Naive thymus-derived CD4-positive, alpha-beta T cell (primary cell): ENCODE data around the gene ANP32A. TPM values are rescaled to one million over a fixed set of nuclear protein-coding genes. Genes with fewer than 3 reads are reported as not detected.
A peak's percentile ranks its signal among the peaks of the same experiment; 100 is the strongest.

ENCODE experiments used
- ATAC-seq: fragments of 150-1000 bp; cut with Tn5 transposase; 2 replicates; pipeline ENCODE4 v1.10.0; 2021; ENCODE audit warnings: mild to moderate bottlenecking, moderate library complexity
- CTCF ChIA-PET: fragments of 350-600 bp; sonication (Branson Sonifier 250); formaldehyde crosslinking; loops from one replicate; lab custom pipeline; 2021; ENCODE audit warnings: antibody characterized with exemption; lab: Charles Lee
- POLR2A ChIA-PET: fragments of 350-600 bp; sonication (Branson Sonifier 250); formaldehyde crosslinking; loops from one replicate; lab custom pipeline; 2021; ENCODE audit warnings: antibody characterized with exemption, inconsistent platforms; lab: Charles Lee
- DNase-seq, 9 donors: peaks; one replicate each; pipeline versions ENCODE4 v3.0.0 to v3.0.0-alpha.2; 2020 to 2022; ENCODE audit warnings: mixed read lengths in 1 of 9
- H3K27ac ChIP-seq: one replicate; pipeline ENCODE4 v1.7.0; 2013; ENCODE audit warnings: mild to moderate bottlenecking, low read depth, low read length, moderate library complexity
- H3K27me3 ChIP-seq, 2 donors: one replicate each; pipeline ENCODE4 v1.7.0; 2013; ENCODE audit warnings: low read length in 2 of 2, mild to moderate bottlenecking in 2 of 2, moderate library complexity in 2 of 2; ENCODE audit not compliant: control insufficient read depth in 2 of 2, insufficient read depth in 2 of 2
- H3K36me3 ChIP-seq, 3 experiments: 1 replicate in 2 of 3; 2 replicates in 1 of 3; pipeline ENCODE4 v1.7.0; 2013; ENCODE audit warnings: low read length in 3 of 3, mild to moderate bottlenecking in 3 of 3, moderate library complexity in 1 of 3; ENCODE audit not compliant: insufficient read depth in 3 of 3, control insufficient read depth in 2 of 3
- H3K4me1 ChIP-seq, 2 donors: one replicate each; pipeline ENCODE4 v1.7.0; 2013; ENCODE audit warnings: low read length in 2 of 2, mild to moderate bottlenecking in 2 of 2, moderate library complexity in 1 of 2; ENCODE audit not compliant: control insufficient read depth in 2 of 2, insufficient read depth in 2 of 2
- H3K4me3 ChIP-seq: 2 replicates; pipeline ENCODE4 v1.7.0; 2013; ENCODE audit warnings: mild to moderate bottlenecking, low read length
- H3K9me3 ChIP-seq, 3 experiments: 1 replicate in 2 of 3; 2 replicates in 1 of 3; pipeline ENCODE4 v1.7.0; 2013; ENCODE audit warnings: low read length in 3 of 3; ENCODE audit not compliant: control insufficient read depth in 2 of 3
- H3K27ac Mint-ChIP-seq, 9 donors: one replicate each; pipeline ENCODE4 v1.8.0; 2020 to 2022; ENCODE audit warnings: mixed read lengths in 9 of 9, mild to moderate bottlenecking in 8 of 9, moderate library complexity in 5 of 9, inconsistent platforms in 2 of 9
- H3K27me3 Mint-ChIP-seq, 5 donors: one replicate each; pipeline ENCODE4 v1.8.0; 2021 to 2022; ENCODE audit warnings: mixed read lengths in 5 of 5, mild to moderate bottlenecking in 1 of 5
- H3K36me3 Mint-ChIP-seq, 5 donors: one replicate each; pipeline ENCODE4 v1.8.0; 2020 to 2022; ENCODE audit warnings: mixed read lengths in 5 of 5, mild to moderate bottlenecking in 3 of 5, inconsistent platforms in 1 of 5
- H3K4me1 Mint-ChIP-seq, 7 donors: one replicate each; pipeline ENCODE4 v1.8.0; 2020 to 2022; ENCODE audit warnings: mixed read lengths in 7 of 7, mild to moderate bottlenecking in 3 of 7, inconsistent platforms in 1 of 7
- H3K4me3 Mint-ChIP-seq, 10 donors: one replicate each; pipeline ENCODE4 v1.8.0; 2020 to 2022; ENCODE audit warnings: mild to moderate bottlenecking in 10 of 10, mixed read lengths in 10 of 10, moderate library complexity in 6 of 10, inconsistent platforms in 2 of 10
- H3K9me3 Mint-ChIP-seq, 11 donors: one replicate each; pipeline ENCODE4 v1.8.0; 2020 to 2022; ENCODE audit warnings: mixed read lengths in 11 of 11, mild to moderate bottlenecking in 4 of 11, inconsistent platforms in 1 of 11, moderate library complexity in 1 of 11
- intact Hi-C, 2 donors: fragments of 100-400 bp; cut with micrococcal nuclease; formaldehyde crosslinking; loops; one replicate each; pipeline ENCODE4 v1.15.1; 2023
- polyA plus RNA-seq, 2 donors: library from polyadenylated mRNA; unstranded; fragments of 300-500 nt; fragmentation: Illumina TruSeq; gene quantifications; one replicate each; pipeline ENCODE4 v1.2.3, GENCODE V29; 2021
- total RNA-seq, 6 experiments: library from RNA in 5 of 6; stranded (reverse) in 5 of 6; gene quantifications; 1 replicate in 5 of 6; 2 replicates in 1 of 6; pipeline ENCODE4 v1.2.3 and lab custom pipeline; 2021 to 2026

Gene ANP32A
- total and polyA plus RNA-seq, 7 experiments from 2014 or later = 86.1 to 229 (median 111) TPM

- intact Hi-C loops = loop anchor here in 1 of 2 donors (2.0 kb wide), 1 partner anchor 14 kb away; the partner anchor contains the start of gene ANP32A
- peaks cover 0 to 7% (median 6%) of the 10 kb centered on the region in 5 donors for H3K36me3 Mint-ChIP-seq
- peaks cover 2 to 12% (median 9%) of the 10 kb centered on the region in 11 donors for H3K9me3 Mint-ChIP-seq
- H3K4me1 ChIP-seq = peaks cover 0 to 13% of the 10 kb centered on the region in 2 donors
- no peaks in the 10 kb centered on the region for H3K9me3 ChIP-seq
- H3K36me3 ChIP-seq = no peaks in the 10 kb centered on the region
- ChIA-PET CTCF (interaction anchor here (0.6 to 2.7 kb wide), 5 partner anchors 39 to 129 kb away, joined by 3 to 14 read pairs (median 6); no protein-coding TSS in a partner anchor), POLR2A (interaction anchor here (0.7 to 1.5 kb wide), 7 partner anchors 8 to 472 kb away, joined by 3 to 6 read pairs (median 4); no protein-coding TSS in a partner anchor)
- H3K27me3 Mint-ChIP-seq = peaks cover 3 to 24% (median 13%) of the 10 kb centered on the region in 5 donors
- peak overlapping the region in 8 of 9 donors; percentile 19 to 90 (median 80) for H3K27ac Mint-ChIP-seq
- ATAC-seq (peak; percentile 26), DNase-seq (peak in 1 of 9 donors; percentile 16)
- no peak overlapping the region for H3K27ac ChIP-seq
- peak overlapping the region in 8 of 10 donors; percentile 12 to 68 (median 42) for H3K4me3 Mint-ChIP-seq
- no peak overlapping the region for H3K4me3 ChIP-seq
- H3K27me3 ChIP-seq = no peaks in the 10 kb centered on the region
- H3K4me1 Mint-ChIP-seq = peaks cover 13 to 29% (median 19%) of the 10 kb centered on the region in 7 donors
Observed at GRCh38 chr15:68834346-68834745, 13.7 kb upstream of the ANP32A start.

- Mint-ChIP-seq H3K9me3 (peaks cover 2 to 12% (median 9%) of the 10 kb centered on the region in 11 donors), H3K27me3 (peaks cover 0 to 19% (median 11%) of the 10 kb centered on the region in 5 donors), H3K27ac (peak overlapping the region in 8 of 9 donors; percentile 19 to 90 (median 80)), H3K36me3 (peaks cover 0 to 7% (median 6%) of the 10 kb centered on the region in 5 donors), H3K4me1 (peaks cover 13 to 29% (median 22%) of the 10 kb centered on the region in 7 donors), H3K4me3 (peak overlapping the region in 9 of 10 donors; percentile 1 to 68 (median 42))
- Histone ChIP-seq H3K36me3 (no peaks in the 10 kb centered on the region), H3K4me1 (peaks cover 0 to 13% of the 10 kb centered on the region in 2 donors), H3K9me3 (no peaks in the 10 kb centered on the region), H3K27ac (no peak overlapping the region), H3K4me3 (no peak overlapping the region), H3K27me3 (no peaks in the 10 kb centered on the region)
- DNase-seq (peak in 7 of 9 donors; percentile 55 to 78 (median 70)), ATAC-seq (peak; percentile 88)
- ChIA-PET POLR2A (interaction anchor here (0.7 to 1.5 kb wide), 7 partner anchors 8 to 471 kb away, joined by 3 to 6 read pairs (median 4); no protein-coding TSS in a partner anchor), CTCF (interaction anchor here (0.6 to 2.7 kb wide), 7 partner anchors 15 to 128 kb away, joined by 3 to 14 read pairs (median 4); no protein-coding TSS in a partner anchor)
- intact Hi-C loops = loop anchor here in 1 of 2 donors (2.0 kb wide), 1 partner anchor 13 kb away; the partner anchor contains the start of gene ANP32A
Observed at GRCh38 chr15:68833700-68834331, 13.1 kb upstream of the ANP32A start.

- no peak for ATAC-seq
- Mint-ChIP-seq H3K27me3 (peaks cover 0 to 11% (median 0%) of the 10 kb centered on the region in 5 donors), H3K27ac (peak overlapping the region in 1 of 9 donors; percentile 9), H3K4me1 (peaks cover 13 to 32% (median 25%) of the 10 kb centered on the region in 7 donors), H3K9me3 (peaks cover 0 to 1% (median 0%) of the 10 kb centered on the region in 11 donors), H3K36me3 (peaks cover 0 to 3% (median under 1%) of the 10 kb centered on the region in 5 donors), H3K4me3 (no peak overlapping the region)
- H3K4me1 ChIP-seq = peaks cover 0 to 13% of the 10 kb centered on the region in 2 donors
- no peak for DNase-seq
- H3K27ac ChIP-seq = no peak overlapping the region
- H3K36me3 ChIP-seq = no peaks in the 10 kb centered on the region
- CTCF ChIA-PET = interaction anchor here (0.6 to 1.0 kb wide), 3 partner anchors 20 to 208 kb away, joined by 3 to 4 read pairs (median 3); no protein-coding TSS in a partner anchor
- H3K4me3 ChIP-seq = no peak overlapping the region
- no peaks in the 10 kb centered on the region for H3K9me3 ChIP-seq
- H3K27me3 ChIP-seq = no peaks in the 10 kb centered on the region
- intact Hi-C loops = no loop called here
- POLR2A ChIA-PET = interaction anchor here (1.0 kb wide), 1 partner anchor 11 kb away, joined by 3 read pairs; no protein-coding TSS in a partner anchor
Observed at GRCh38 chr15:68830141-68830785, 9.6 kb upstream of the ANP32A start.

DNA sequence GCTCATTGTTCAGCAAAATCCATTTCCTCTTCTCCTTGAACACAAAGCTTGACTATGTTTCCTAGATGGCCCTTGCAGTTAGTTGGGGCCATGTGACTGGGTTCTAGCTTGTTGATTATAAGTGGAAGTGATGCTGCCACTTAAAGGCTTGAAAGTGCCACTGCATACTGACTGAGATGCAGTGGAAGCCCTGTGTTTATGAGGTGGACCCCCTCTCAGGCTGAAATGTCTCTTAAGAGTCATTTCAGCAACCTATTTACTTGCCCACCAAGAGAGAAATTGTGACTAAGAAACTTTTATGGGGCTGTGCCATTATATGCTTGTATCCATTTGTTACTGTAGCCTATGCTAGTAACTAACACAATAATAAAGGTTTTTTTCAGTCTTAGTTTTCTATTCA lies 8.4 kb upstream of the ANP32A start:
- DNase-seq (peak in 6 of 9 donors; percentile 17 to 41 (median 22)), ATAC-seq (peak; percentile 85)
- H3K27ac Mint-ChIP-seq = no peak overlapping the region
- Histone ChIP-seq H3K4me3 (no peak overlapping the region), H3K4me1 (peaks cover 0 to 4% of the 10 kb centered on the region in 2 donors), H3K27me3 (no peaks in the 10 kb centered on the region), H3K27ac (no peak overlapping the region), H3K9me3 (no peaks in the 10 kb centered on the region), H3K36me3 (no peaks in the 10 kb centered on the region)
- intact Hi-C loops = loop anchor here (1.0 to 2.0 kb wide), 5 partner anchors 9 to 270 kb away; partner anchors contain the start of gene ANP32A (in 1 of the 2)
- peaks cover 9 to 28% (median 19%) of the 10 kb centered on the region in 7 donors for H3K4me1 Mint-ChIP-seq
- POLR2A ChIA-PET = interaction anchor here (0.6 to 2.3 kb wide), 4 partner anchors 8 to 47 kb away, joined by 3 to 15 read pairs (median 4); partner anchors contain the start of gene ANP32A
- H3K27me3 Mint-ChIP-seq = peaks cover 0 to 11% (median 0%) of the 10 kb centered on the region in 5 donors
- no peak overlapping the region for H3K4me3 Mint-ChIP-seq
- CTCF ChIA-PET = interaction anchor here (0.8 to 2.5 kb wide), 10 partner anchors 11 to 276 kb away, joined by 3 to 33 read pairs (median 4); no protein-coding TSS in a partner anchor
- H3K36me3 Mint-ChIP-seq = peaks cover 0 to 3% (median 0%) of the 10 kb centered on the region in 5 donors
- H3K9me3 Mint-ChIP-seq = no peaks in the 10 kb centered on the region

DNA sequence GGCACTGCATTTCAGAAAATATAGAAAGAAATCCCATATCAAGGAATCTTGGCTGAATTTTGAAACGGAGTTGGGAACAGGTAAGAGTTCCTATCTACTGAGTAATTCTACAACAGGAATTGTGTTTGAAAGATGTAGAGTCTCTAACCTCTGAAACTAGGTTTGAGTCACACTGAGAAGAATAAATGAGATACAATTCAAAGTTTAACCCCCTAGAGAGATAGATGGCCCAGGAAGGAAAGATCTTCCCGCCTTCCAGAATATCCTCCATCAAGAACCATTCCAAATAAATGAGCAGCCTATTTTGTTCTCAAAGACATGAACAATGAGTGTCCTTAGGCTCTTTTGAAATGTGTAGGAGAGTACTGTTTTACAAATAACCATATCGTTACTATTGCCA lies 2.9 kb upstream of the ANP32A start:
- intact Hi-C loops = loop anchor here (5.0 kb wide), 2 partner anchors 54 to 546 kb away; partner anchors contain the start of gene FEM1B (in 1 of the 2)
- Mint-ChIP-seq H3K27ac (peak overlapping the region in 1 of 9 donors; percentile 2), H3K4me1 (peaks cover 9 to 24% (median 16%) of the 10 kb centered on the region in 7 donors), H3K36me3 (peaks cover 0 to 7% (median 4%) of the 10 kb centered on the region in 5 donors), H3K9me3 (peaks cover 0 to 4% (median 0%) of the 10 kb centered on the region in 11 donors), H3K4me3 (no peak overlapping the region), H3K27me3 (peaks cover 0 to 9% (median 0%) of the 10 kb centered on the region in 5 donors)
- ChIA-PET POLR2A (no interaction called here), CTCF (interaction anchor here (1.7 kb wide), 1 partner anchor 39 kb away, joined by 7 read pairs; no protein-coding TSS in a partner anchor)
- H3K27ac ChIP-seq = no peak overlapping the region
- no peak for ATAC-seq
- DNase-seq = no peak
- H3K36me3 ChIP-seq = peaks cover 0 to 24% (median 0%) of the 10 kb centered on the region in 3 experiments
- H3K27me3 ChIP-seq = no peaks in the 10 kb centered on the region
- H3K4me3 ChIP-seq = no peak overlapping the region
- H3K9me3 ChIP-seq = no peaks in the 10 kb centered on the region
- peaks cover 5 to 9% of the 10 kb centered on the region in 2 donors for H3K4me1 ChIP-seq
